HEK293 (cell line): Measurements from ENCODE around the gene TARS3.

Source experiments
- CTCF ChIA-PET: fragments of 350-600 bp; formaldehyde crosslinking; extraction: SDS; loops from one replicate; lab custom pipeline; 2021; ENCODE audit warnings: antibody characterized with exemption; lab: Yijun Ruan, JAX
- POLR2A ChIA-PET: fragments of 300-600 bp; formaldehyde crosslinking; extraction: SDS; loops from one replicate; lab custom pipeline; 2020; ENCODE audit warnings: antibody characterized with exemption, inconsistent platforms; lab: Yijun Ruan, JAX
- H3K27ac ChIP-seq: fragments of 200-500 bp; sonication (Bioruptor generic); 2 replicates; pipeline ENCODE4 v1.5.1; 2014; ENCODE audit warnings: low read depth, low read length, control low read depth, inconsistent platforms; ENCODE audit errors: extremely low read depth
- H3K36me3 ChIP-seq, 2 experiments: fragments of 200-500 bp in 1 of 2; sonication (Bioruptor generic) in 1 of 2; 1 replicate in 1 of 2; 2 replicates in 1 of 2; pipeline ENCODE4 v1.5.1; 2014 to 2017; ENCODE audit warnings: inconsistent platforms in 2 of 2, low read length in 2 of 2; ENCODE audit not compliant: control insufficient read depth in 2 of 2, insufficient read depth in 1 of 2
- H3K4me1 ChIP-seq: fragments of 200-500 bp; sonication (Bioruptor generic); 2 replicates; pipeline ENCODE4 v1.5.1; 2014; ENCODE audit warnings: mild to moderate bottlenecking, low read length, inconsistent platforms; ENCODE audit not compliant: control insufficient read depth, insufficient read depth
- H3K4me3 ChIP-seq: 2 replicates; pipeline ENCODE4 v1.5.1; 2011; ENCODE audit warnings: low read depth, mild to moderate bottlenecking, control low read depth, low read length, moderate library complexity
- H3K9me3 ChIP-seq: fragments of 200-500 bp; sonication (Bioruptor generic); 2 replicates; pipeline ENCODE4 v1.5.1; 2014; ENCODE audit warnings: low read depth, low read length, inconsistent platforms; ENCODE audit not compliant: control insufficient read depth, insufficient read depth
- BCL11B ChIP-seq: fragments of 450-650 bp; formaldehyde crosslinking; IDR thresholded peaks from 2 replicates; pipeline ENCODE4 v1.5.1; 2016; ENCODE audit warnings: low read depth, missing biosample characterization, missing genetic modification characterization
- CTCF ChIP-seq: fragments of 450-650 bp; formaldehyde crosslinking; IDR thresholded peaks from 2 replicates; pipeline ENCODE4 v1.5.1; 2016; ENCODE audit warnings: missing biosample characterization, missing genetic modification characterization
- EGR2 ChIP-seq: fragments of 450-650 bp; formaldehyde crosslinking; IDR thresholded peaks from 2 replicates; pipeline ENCODE4 v1.5.1; 2016; ENCODE audit warnings: low read depth, missing biosample characterization, missing genetic modification characterization
- GLIS1 ChIP-seq: fragments of 450-650 bp; formaldehyde crosslinking; IDR thresholded peaks from 2 replicates; pipeline ENCODE4 v1.5.1; 2016; ENCODE audit warnings: missing biosample characterization, missing genetic modification characterization
- KLF8 ChIP-seq: fragments of 450-650 bp; formaldehyde crosslinking; IDR thresholded peaks from 2 replicates; pipeline ENCODE4 v1.5.1; 2016; ENCODE audit warnings: missing biosample characterization, missing genetic modification characterization
- SP7 ChIP-seq: fragments of 450-650 bp; formaldehyde crosslinking; IDR thresholded peaks from 2 replicates; pipeline ENCODE4 v1.5.1; 2016; ENCODE audit warnings: missing biosample characterization, missing genetic modification characterization
- ZBTB49 ChIP-seq: fragments of 450-650 bp; formaldehyde crosslinking; IDR thresholded peaks from 2 replicates; pipeline ENCODE4 v1.5.1; 2016; ENCODE audit warnings: missing biosample characterization, missing genetic modification characterization, low read depth
- ZBTB6 ChIP-seq: fragments of 450-650 bp; formaldehyde crosslinking; IDR thresholded peaks from 2 replicates; pipeline ENCODE4 v1.5.1; 2017; ENCODE audit warnings: missing biosample characterization, missing genetic modification characterization
- ZFHX2 ChIP-seq: fragments of 450-650 bp; formaldehyde crosslinking; conservative IDR thresholded peaks from 2 replicates; pipeline ENCODE4 v1.5.1; 2016; ENCODE audit warnings: missing biosample characterization, missing genetic modification characterization
- ZFP3 ChIP-seq: fragments of 450-650 bp; formaldehyde crosslinking; IDR thresholded peaks from 2 replicates; pipeline ENCODE4 v1.5.1; 2016; ENCODE audit warnings: low read depth, missing biosample characterization, missing genetic modification characterization
- ZFP37 ChIP-seq: fragments of 450-650 bp; formaldehyde crosslinking; IDR thresholded peaks from 2 replicates; pipeline ENCODE4 v1.5.1; 2016; ENCODE audit warnings: missing biosample characterization, missing genetic modification characterization
- ZNF121 ChIP-seq: fragments of 450-650 bp; formaldehyde crosslinking; IDR thresholded peaks from 2 replicates; pipeline ENCODE4 v1.5.1; 2016; ENCODE audit warnings: missing biosample characterization, missing genetic modification characterization
- ZNF26 ChIP-seq: fragments of 450-650 bp; formaldehyde crosslinking; IDR thresholded peaks from 2 replicates; pipeline ENCODE4 v1.5.1; 2016; ENCODE audit warnings: missing biosample characterization, missing genetic modification characterization
- ZNF292 ChIP-seq: fragments of 450-650 bp; formaldehyde crosslinking; IDR thresholded peaks from 2 replicates; pipeline ENCODE4 v1.5.1; 2016; ENCODE audit warnings: low read depth, missing biosample characterization, missing genetic modification characterization, borderline replicate concordance
- ZNF335 ChIP-seq: fragments of 450-650 bp; formaldehyde crosslinking; conservative IDR thresholded peaks from 2 replicates; pipeline ENCODE4 v1.5.1; 2016; ENCODE audit warnings: missing biosample characterization, missing genetic modification characterization
- ZNF341 ChIP-seq: fragments of 450-650 bp; formaldehyde crosslinking; IDR thresholded peaks from 2 replicates; pipeline ENCODE4; 2016; ENCODE audit warnings: low read depth, missing biosample characterization, missing genetic modification characterization
- ZNF510 ChIP-seq: fragments of 450-650 bp; formaldehyde crosslinking; IDR thresholded peaks from 2 replicates; pipeline ENCODE4 v1.5.1; 2018; ENCODE audit warnings: mild to moderate bottlenecking, missing genetic modification characterization, missing biosample characterization; ENCODE audit not compliant: insufficient replicate concordance
- ZNF692 ChIP-seq: fragments of 450-650 bp; formaldehyde crosslinking; IDR thresholded peaks from 2 replicates; pipeline ENCODE4 v1.5.1; 2016; ENCODE audit warnings: missing biosample characterization, missing genetic modification characterization
- ZNF777 ChIP-seq: fragments of 450-650 bp; formaldehyde crosslinking; IDR thresholded peaks from 2 replicates; pipeline ENCODE4 v1.5.1; 2017; ENCODE audit warnings: missing biosample characterization, missing genetic modification characterization, borderline replicate concordance
- ZNF837 ChIP-seq: fragments of 450-650 bp; formaldehyde crosslinking; IDR thresholded peaks from 2 replicates; pipeline ENCODE4 v1.5.1; 2016; ENCODE audit warnings: missing biosample characterization, missing genetic modification characterization

The TARS3 gene

GRCh38 chr15:101651554-101652097 lies 72.6 kb downstream of the TARS3 start (continued):
- TF ChIP-seq ZNF26 (tag by site-specific recombination) (no peak), ZNF777 (tag by site-specific recombination) (no peak), ZNF837 (tag by site-specific recombination) (no peak), ZBTB6 (tag by site-specific recombination) (peak; percentile 98), ZNF292 (tag by site-specific recombination) (no peak), ZNF341 (no peak), ZFP37 (tag by site-specific recombination) (no peak)
- TF ChIP-seq, all 188 proteins: peak for 6

GRCh38 chr15:101650145-101650544 lies 74.1 kb downstream of the TARS3 start:
- no peak overlapping the region for H3K4me3 ChIP-seq
- CTCF ChIA-PET, result interaction anchor here (1.6 to 2.1 kb wide), 3 partner anchors 9 to 642 kb away, joined by 3 to 46 read pairs (median 5); no protein-coding TSS in a partner anchor
- peaks cover 23% of the 10 kb centered on the region for H3K4me1 ChIP-seq
- TF ChIP-seq CTCF (tag by site-specific recombination) (no peak), KLF8 (no peak), ZBTB49 (tag by site-specific recombination) (no peak), ZNF121 (no peak), ZNF510 (tag by site-specific recombination) (no peak), ZFP3 (tag by site-specific recombination) (no peak), ZNF692 (tag by site-specific recombination) (0 out of 2 replicates have a peak, but pooled peaks have one; percentile 26), BCL11B (tag by site-specific recombination) (no peak), EGR2 (peak; percentile 61), GLIS1 (peak; percentile 52; the same call in 1 of the 2 replicates), ZNF335 (tag by site-specific recombination) (0 out of 2 replicates have a peak, but pooled peaks have one; percentile 6), SP7 (tag by site-specific recombination) (peak; percentile 25; the same call in 1 of the 2 replicates), ZFHX2 (tag by site-specific recombination) (peak; percentile 59)
- peaks cover 49 to 52% of the 10 kb centered on the region in 2 experiments for H3K36me3 ChIP-seq
- POLR2A ChIA-PET, result no interaction called here
- no peak overlapping the region for H3K27ac ChIP-seq
- H3K9me3 ChIP-seq, result no peaks in the 10 kb centered on the region
